WERI-Rb-1 (cell line): ENCODE data around the gene MITF.

ENCODE experiments used
- DNase-seq: peaks from one replicate; pipeline ENCODE4 v3.0.0-alpha.2; 2020
- H3K27ac ChIP-seq: fragments of 250-450 bp; sonication (Bioruptor Pico); 2 replicates; pipeline ENCODE4 v1.5.1; 2020; ENCODE audit warnings: mild to moderate bottlenecking, moderate library complexity
- H3K27me3 ChIP-seq: fragments of 250-450 bp; sonication (Bioruptor Pico); 2 replicates; pipeline ENCODE4 v1.5.1; 2021; ENCODE audit warnings: mild to moderate bottlenecking, low read depth, moderate library complexity; ENCODE audit not compliant: insufficient read depth, severe bottlenecking
- H3K36me3 ChIP-seq: fragments of 250-450 bp; sonication (Bioruptor Pico); 2 replicates; pipeline ENCODE4 v1.5.1; 2020; ENCODE audit warnings: mild to moderate bottlenecking, moderate library complexity
- H3K4me3 ChIP-seq: 2 replicates; pipeline ENCODE4 v1.5.1; 2011; ENCODE audit warnings: low read depth, mild to moderate bottlenecking, control low read depth, low read length
- H3K9me3 ChIP-seq: fragments of 250-450 bp; sonication (Bioruptor Pico); 2 replicates; pipeline ENCODE4 v1.5.1; 2021; ENCODE audit warnings: mild to moderate bottlenecking, moderate library complexity; ENCODE audit not compliant: severe bottlenecking
- CTCF ChIP-seq: IDR thresholded peaks from 2 replicates; pipeline ENCODE4 v1.5.1; 2011; ENCODE audit warnings: low read depth, mild to moderate bottlenecking, control low read depth, inconsistent platforms, low read length

The MITF gene

GRCh38 chr3:69719587-69720122 lies 19.6 kb upstream of the MITF start:
- H3K27me3 ChIP-seq = no peaks in the 10 kb centered on the region
- no peak overlapping the region for H3K27ac ChIP-seq
- no peaks in the 10 kb centered on the region for H3K36me3 ChIP-seq
- TF ChIP-seq CTCF = no peak
- no peaks in the 10 kb centered on the region for H3K9me3 ChIP-seq
- no peak overlapping the region for H3K4me3 ChIP-seq
- DNase-seq = no peak

- no peaks in the 10 kb centered on the region for H3K36me3 ChIP-seq
- no peak overlapping the region for H3K4me3 ChIP-seq
- H3K9me3 ChIP-seq = no peaks in the 10 kb centered on the region
- no peak for DNase-seq
- TF ChIP-seq CTCF = no peak
- no peaks in the 10 kb centered on the region for H3K27me3 ChIP-seq
- H3K27ac ChIP-seq = no peak overlapping the region
Observed at GRCh38 chr3:69720824-69721223, 18.4 kb upstream of the MITF start.

- TF ChIP-seq CTCF = no peak
- Histone ChIP-seq H3K4me3 (no peak overlapping the region), H3K27me3 (no peaks in the 10 kb centered on the region), H3K36me3 (no peaks in the 10 kb centered on the region), H3K27ac (no peak overlapping the region), H3K9me3 (no peaks in the 10 kb centered on the region)
- DNase-seq = no peak
Observed at GRCh38 chr3:69723389-69723788, 15.9 kb upstream of the MITF start.

- Histone ChIP-seq H3K36me3 (no peaks in the 10 kb centered on the region), H3K27me3 (no peaks in the 10 kb centered on the region), H3K27ac (no peak overlapping the region), H3K4me3 (no peak overlapping the region), H3K9me3 (no peaks in the 10 kb centered on the region)
- TF ChIP-seq CTCF = no peak
- DNase-seq = peak; percentile 16
Observed at GRCh38 chr3:69724722-69725435, 14.4 kb upstream of the MITF start.

- H3K4me3 ChIP-seq = no peak overlapping the region
- H3K9me3 ChIP-seq = no peaks in the 10 kb centered on the region
- H3K27ac ChIP-seq = no peak overlapping the region
- H3K27me3 ChIP-seq = no peaks in the 10 kb centered on the region
- no peak for TF ChIP-seq CTCF
- no peaks in the 10 kb centered on the region for H3K36me3 ChIP-seq
- no peak for DNase-seq
Observed at GRCh38 chr3:69725994-69726571, 13.2 kb upstream of the MITF start.
